Esophagus squamous epithelium (tissue), 4 donors: ENCODE measurements around the gene ALG9.

Experiments
- CTCF ChIP-seq, 6 experiments: fragments of 450-650 bp in 4 of 6; fragments of 200-600 bp in 2 of 6; sonication (generic) in 2 of 6; IDR thresholded peaks; one replicate each; pipeline ENCODE4 v1.5.1; 2016 to 2019; ENCODE audit warnings: antibody characterized with exemption in 6 of 6, mild to moderate bottlenecking in 4 of 6, moderate library complexity in 4 of 6
- POLR2A ChIP-seq, 4 donors: fragments of 450-650 bp; IDR thresholded peaks; one replicate each; pipeline ENCODE4 v1.6.1; 2017; ENCODE audit warnings: antibody characterized with exemption in 4 of 4, mild to moderate bottlenecking in 4 of 4, moderate library complexity in 3 of 4

- TF ChIP-seq CTCF (IDR thresholded peaks at IDR 0.05), result no peak
- no peak for TF ChIP-seq POLR2A (IDR thresholded peaks at IDR 0.05)
These were observed 34.0 kb upstream of the ALG9 start for GRCh38 chr11:111905411-111905810.
